GM19397 (cell line): ENCODE results near the gene FARP1.

Experiments used
- ATAC-seq: cut with Tn5 transposase; IDR thresholded peaks from one replicate; pipeline ENCODE4 v1.9.1; 2021; ENCODE audit warnings: mild to moderate bottlenecking, moderate library complexity; ENCODE audit not compliant: unreplicated experiment

The FARP1 gene

DNA sequence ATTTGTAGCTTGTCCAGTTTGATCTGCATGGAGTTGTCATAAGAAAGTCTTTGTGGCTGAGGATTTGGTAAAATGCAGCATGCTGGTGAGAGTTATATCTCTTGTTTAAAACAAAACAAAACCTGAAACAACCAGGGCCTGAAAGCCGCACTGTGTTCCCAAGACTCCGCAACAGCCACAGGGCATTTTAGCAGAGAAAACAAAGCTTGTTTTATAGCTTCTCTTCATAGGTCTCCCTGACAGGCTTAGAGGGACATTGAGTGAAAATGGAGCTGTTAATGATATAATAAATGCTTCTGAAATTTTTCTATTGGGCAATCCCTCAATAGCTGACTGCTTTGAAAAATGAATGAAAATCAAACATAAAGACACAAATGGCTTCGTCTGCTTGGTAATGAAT lies 182.8 kb downstream of the FARP1 start:
- ATAC-seq = no peak

DNA sequence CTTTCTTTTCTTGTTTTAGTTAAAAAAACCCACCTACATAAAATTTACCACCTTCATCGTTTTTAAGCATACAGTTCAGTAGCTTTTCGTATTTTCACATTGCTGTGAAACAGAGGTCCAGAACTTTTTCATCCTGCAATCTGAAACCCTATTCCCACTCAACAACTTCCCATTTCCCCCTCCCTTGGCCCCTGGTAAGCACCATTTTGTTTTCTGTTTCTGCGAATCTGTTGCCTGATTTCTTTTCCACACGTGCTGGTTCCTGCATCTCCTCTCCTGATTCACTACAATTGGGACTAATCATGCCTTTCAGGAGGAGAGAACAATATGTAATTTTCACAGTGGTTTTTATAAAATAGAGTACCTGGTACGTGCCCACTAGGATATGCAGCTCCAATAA lies 183.4 kb downstream of the FARP1 start:
- no peak for ATAC-seq

DNA sequence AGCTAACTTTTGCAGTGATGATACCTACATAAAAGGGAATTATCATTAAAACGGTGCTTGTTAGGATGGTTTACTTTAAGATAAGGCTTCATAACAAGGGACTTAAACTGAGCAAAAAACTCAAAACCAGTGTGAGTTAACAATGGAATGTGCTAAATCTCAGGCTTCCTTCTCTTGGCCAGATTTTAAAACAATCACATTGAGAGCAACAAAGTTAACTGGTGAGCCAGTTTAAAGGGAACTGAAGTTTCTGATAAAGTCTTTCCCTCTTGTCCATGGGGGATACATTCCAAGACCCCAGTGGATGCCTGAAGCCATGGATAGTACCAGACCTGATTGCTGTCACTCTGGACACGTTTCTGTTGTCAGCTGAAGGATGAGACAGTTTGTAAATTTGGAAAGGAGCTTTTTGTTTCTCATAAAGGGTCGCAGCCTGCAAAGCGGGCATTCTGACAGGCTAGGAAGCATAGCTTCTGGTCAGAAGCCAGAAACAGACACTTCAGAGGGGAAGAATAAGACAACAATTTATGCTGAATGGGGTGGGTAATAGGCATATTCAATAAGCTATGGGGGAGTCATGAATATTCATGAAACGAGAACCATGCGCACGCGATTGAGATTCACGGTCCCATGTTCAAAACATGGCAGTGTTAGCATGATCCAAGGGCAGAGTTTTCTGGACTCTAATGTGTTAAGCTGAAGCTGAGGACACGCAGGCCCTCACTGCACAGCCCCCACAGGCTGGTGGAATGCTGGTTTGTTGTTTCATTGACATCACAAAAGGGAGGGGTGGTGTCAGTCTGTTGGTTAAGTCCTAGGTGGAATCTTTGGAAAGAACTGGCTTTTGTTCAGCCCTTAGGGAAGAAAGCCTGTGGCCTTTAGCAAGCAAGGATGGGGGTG lies 184.7 kb downstream of the FARP1 start:
- no peak for ATAC-seq

DNA sequence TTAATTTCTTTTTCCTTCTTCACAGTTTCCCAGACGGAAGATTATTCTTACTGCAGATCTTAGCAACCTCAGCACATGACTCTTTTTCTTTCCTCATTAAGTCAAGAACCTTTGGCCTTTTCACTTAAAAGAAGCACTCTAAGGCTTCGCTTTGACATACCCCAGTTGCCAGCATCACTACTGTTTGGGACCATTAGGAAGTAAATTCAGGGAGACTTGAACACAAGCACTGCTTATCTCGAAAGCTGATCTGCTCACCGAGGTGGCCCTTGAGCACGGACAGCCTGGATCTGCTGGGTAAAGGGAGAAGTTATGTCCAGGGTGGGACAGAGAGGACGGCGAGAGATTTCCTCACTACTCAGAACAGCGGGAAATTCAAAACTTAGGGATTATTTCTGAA lies 185.6 kb downstream of the FARP1 start:
- ATAC-seq = no peak

DNA sequence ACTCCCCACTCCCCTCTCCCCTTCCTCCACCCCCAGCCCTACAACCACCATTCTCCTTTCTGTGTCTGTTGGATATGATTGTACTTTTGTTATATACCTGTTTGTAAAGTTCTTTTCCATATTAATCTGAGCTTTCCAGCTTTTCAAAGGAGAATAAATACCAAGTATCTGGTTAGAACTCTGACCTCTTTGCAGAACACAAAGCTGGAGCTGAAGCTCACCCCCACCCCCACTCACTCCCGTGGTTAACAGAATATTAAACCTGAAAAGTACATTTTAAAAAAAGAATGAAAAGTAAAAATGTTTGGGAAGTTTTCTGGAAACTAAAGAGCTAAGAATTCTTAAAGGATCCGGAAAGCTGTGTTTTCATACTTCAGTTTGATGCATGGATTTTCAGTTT lies 189.3 kb downstream of the FARP1 start:
- no peak for ATAC-seq

DNA sequence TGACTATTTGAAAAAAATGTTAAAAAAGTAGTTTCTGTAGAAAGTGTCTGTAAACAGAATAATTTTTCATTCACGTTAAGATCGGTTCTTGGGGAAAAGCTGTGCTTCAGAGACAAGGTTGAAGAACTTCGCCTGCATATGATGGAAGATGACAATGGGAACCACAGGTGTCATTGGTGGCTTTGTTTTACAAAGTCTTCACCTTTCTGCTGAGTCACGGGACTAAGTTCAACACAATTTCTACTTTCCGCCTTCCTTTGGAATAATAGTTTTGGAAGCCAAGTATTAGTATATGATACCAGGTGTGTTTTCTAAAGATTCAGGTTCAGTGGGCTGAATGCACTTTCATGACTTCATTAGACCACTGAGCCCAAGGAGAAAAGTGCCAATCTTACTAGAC lies 189.8 kb downstream of the FARP1 start:
- ATAC-seq = no peak

DNA sequence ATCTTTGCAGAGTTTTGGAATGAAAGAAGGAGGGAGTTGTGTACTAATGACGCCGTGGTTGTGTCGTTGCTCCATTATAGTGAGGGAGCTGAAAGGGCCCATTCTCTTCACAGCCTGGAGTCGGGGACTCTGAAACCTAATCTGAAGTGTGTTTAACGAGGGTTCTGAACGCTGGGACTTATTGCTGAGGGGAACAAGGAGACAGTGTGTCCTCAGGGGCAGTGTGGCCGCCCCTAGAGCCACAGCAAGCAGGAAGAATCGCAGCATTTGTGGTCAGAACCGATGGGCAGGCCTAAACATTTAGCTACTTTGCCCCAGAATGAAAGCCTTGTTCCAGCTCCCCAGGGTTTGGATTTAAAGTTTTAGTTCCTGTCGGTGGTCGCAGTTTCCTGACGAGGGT lies 190.6 kb downstream of the FARP1 start:
- ATAC-seq = no peak

DNA sequence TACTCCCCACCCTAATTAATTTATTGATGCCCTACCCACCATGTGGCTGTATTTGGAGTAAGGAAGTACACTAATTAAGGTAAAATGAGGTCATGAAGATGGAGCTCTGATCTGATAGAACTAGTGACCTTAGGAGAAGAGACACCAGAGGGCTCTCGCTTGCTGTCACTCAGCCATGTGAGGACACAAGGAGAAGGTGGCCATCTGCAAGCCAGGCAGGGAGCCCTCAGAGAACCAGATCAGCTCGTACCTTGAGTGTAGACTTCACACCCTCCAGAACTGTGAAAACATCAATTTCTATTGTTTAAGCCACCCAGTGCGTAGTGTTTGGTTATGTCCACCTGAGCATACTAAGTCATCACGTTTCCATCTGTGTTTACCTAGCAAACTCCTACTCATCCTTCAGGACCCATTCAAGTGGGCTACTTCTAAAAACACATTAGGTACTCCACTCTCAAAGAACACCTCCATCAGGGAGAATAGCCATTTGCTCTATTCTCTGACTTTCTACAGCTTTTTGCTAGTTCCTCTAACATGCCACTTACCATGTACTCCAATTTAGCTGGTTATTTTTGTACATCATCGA lies 191.8 kb downstream of the FARP1 start:
- no peak for ATAC-seq

DNA sequence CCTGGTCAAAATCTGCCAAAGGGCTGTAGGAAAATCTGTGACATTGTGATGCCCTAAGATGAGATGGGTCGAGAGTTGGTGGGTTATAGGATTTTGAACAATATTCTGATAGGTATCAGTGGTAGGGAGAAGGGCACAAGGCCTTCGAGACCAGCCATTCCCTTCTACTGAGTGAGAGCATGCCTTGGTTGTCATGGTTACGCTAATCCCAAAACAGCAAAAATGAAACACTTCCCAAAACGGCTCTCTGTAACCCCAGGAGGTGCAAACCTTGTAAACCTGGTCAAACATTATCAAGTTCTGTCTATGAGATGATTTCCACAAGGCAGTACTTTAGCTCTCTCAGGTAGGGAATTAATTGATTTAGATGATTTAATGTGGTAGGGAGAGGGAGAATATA lies 192.8 kb downstream of the FARP1 start:
- ATAC-seq = no peak

DNA sequence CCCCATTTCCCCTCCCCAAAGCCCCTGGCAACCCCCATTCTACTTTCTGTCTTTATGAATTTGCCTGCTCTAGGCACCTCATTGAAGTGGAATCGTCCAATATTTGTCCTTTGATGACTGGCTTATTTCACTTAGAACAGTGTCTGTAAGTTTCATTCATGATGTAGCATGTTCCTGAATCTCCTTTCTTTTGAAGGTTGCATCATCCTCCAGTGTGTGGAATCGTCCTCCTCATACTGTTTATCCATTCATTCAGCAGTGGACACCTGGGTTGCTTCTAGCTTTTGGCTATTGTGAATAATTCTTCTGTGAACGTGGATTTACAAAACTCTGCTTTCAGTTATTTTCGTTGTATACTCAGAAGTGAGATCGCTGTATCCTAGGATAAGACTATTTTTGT lies 195.4 kb downstream of the FARP1 start:
- ATAC-seq = no peak

DNA sequence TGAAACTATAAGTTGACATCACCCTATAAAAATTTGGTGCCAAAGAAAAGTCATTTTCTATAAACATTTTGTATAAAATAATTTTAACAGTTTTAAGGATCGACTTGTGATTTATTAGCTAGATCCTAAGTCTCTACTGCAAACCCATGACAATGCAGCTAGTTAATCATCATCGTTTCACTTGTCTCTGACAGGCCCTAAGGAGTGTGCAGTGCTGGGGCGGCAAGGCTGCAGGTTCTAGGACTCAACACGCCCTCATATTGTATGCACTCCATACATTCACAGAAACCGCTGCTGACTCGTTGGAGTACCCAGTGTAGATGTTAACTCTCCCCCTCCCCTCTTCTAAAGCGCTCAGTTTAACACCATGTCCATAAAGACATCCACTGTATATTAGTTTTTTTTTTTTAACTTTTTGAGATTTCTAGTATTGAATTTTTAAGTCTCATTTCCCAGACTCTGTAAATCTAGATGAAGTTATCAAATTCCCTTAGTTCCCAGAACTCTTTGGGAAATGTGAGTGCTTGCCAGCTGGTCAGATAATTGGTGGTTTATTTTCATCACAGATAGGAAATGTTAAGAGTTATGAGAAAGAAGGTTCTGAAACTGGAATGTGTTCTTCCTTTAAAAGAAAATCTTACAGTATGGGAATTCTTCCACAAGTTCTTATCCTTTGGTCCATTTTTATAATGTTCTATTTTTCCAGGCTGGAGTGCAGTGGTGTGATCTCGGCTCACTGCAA lies 197.0 kb downstream of the FARP1 start:
- no peak for ATAC-seq

DNA sequence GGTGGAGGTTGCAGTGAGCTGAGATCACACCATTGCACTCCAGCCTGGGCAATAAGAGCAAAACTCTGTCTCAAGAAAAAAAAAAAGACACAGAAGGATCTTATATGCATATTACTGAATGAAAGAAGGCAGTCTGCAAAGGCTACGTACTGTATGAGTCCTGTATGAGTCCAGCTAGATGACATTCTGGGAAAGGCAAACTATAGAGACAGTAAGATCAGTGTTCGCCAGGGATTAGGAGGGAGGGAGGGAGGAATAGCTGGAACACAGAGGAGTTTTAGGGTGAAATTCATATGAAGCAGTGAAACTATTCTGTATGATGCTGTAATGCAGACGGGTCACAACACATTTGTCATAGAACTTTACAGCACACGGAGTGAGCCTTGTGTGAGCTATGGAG lies 200.1 kb downstream of the FARP1 start:
- no peak for ATAC-seq

DNA sequence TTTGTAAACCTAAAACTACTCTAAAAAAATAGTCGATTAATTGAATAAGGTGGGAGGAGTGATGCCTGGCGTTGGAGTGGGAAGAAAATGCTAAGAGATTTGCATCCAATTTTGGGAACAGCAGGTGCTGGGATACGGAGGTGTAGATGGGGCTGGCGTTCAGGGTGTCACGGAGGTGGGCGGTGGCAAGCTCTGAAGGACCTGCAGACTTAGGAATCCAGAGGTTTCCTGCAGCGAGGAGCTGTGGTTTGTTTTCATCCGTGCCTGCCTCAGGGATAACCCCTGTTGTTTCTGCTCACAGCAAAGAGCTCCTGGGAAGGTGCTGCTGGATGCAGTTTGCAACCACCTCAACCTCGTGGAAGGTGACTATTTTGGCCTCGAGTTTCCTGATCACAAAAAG lies 200.6 kb downstream of the FARP1 start:
- no peak for ATAC-seq

DNA sequence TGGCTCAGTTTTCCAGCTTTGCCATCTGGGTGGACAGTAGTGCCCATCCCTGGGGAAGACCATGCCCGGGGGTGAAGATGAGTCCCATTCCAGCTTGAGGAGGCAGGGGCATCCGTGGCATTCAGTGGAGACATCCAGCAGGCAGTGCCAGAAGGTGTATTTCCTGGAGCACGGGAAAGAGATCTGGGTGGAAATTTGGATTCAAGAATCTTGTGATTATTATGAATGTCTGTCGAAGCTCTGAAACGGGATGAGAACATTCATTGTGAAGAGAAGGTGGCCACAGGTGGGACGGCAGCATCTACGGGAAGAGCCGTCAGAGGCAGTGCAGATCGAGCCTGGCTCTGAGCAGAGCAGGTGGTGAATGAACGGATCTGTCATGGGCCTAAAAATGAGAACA lies 201.5 kb downstream of the FARP1 start:
- ATAC-seq = no peak

DNA sequence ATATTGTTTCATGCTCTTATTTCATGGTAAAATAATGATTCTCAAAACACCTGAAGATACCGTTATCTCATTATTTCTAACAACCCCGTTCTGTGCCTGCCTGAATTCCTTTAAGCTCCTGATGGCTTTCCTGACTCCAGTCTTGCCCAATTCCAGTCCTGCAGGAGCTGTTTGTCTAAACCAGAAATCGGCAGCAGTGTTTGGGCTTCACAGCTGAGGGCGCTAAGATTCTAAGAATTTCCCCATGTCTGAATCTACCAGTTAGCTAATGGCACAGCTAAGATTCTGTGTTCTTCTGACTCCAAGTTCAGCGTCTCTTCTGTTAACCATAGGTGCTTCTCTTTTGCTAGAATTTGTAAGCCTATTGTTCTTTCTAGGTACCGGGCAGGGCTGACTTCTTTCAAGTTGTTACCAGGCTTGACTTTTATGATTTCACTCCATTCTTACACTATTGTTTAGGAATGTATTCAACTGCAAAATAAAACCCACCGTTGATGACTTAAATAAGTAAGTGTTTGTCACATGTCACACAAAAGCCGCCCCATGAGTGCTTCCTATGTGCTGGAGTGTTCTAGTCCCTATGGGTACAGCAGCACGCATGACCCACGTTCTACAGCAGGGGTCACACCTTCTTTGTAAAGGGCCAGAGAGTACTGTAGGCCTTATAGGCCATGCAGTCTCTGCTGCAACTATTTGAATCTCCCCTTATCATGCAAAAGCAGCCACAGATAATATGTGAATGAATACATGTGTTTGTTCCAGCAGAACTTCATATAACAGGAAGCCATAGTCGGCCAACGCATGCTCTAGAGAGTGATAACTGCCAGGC lies 202.4 kb downstream of the FARP1 start:
- ATAC-seq = no peak

DNA sequence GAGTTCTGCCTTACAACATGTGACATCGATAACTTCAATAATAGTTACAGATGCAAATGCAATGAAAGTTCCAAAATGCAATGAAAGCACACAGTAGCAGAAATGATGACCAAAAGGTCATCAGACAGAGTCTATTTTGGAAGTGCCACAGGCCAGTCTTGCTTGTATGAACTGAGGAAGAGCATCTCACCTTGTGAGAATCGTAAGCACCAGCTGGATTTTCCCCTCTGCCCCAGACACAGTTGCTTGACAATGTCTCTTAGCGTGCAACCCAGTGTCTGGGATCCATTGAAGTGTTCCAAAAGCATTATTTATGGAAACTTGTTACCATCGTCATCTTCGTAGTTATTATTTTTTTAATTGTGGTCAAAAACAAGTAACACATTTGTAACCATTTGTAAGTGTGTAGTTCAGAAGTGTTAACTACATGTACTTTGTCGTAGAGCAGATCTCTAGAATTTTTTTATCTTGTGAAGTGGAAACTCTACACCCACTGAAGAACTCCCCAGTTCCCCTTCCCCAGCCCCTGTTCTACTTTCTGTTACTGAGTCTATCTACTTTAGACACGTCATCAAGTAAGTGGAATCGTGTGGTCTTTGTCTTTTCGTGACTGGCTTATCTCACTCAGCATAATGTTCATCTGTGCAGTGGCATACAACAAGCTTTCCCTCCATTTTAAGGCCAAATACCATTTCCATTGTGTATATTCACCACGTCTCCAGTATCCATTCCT lies 204.2 kb downstream of the FARP1 start:
- no peak for ATAC-seq

DNA sequence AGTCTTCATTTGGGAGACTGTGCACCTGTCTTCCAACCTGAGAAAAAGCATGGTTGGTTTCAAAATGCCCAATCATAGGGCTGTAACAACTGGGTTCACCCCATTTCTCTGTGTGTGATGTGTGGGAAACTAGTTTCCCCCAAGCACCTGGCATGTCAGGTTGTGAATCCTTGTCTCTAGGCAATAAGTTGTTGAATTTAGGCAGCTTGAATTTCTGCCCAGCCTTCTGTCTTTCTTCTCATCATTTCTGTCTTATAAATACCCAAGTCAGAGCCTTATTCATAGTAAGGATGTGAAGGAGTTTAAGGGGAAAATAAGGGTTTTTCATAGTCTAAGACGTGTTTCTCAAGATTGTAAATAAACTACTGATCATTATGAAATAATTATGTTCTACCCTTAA lies 204.9 kb downstream of the FARP1 start:
- no peak for ATAC-seq

DNA sequence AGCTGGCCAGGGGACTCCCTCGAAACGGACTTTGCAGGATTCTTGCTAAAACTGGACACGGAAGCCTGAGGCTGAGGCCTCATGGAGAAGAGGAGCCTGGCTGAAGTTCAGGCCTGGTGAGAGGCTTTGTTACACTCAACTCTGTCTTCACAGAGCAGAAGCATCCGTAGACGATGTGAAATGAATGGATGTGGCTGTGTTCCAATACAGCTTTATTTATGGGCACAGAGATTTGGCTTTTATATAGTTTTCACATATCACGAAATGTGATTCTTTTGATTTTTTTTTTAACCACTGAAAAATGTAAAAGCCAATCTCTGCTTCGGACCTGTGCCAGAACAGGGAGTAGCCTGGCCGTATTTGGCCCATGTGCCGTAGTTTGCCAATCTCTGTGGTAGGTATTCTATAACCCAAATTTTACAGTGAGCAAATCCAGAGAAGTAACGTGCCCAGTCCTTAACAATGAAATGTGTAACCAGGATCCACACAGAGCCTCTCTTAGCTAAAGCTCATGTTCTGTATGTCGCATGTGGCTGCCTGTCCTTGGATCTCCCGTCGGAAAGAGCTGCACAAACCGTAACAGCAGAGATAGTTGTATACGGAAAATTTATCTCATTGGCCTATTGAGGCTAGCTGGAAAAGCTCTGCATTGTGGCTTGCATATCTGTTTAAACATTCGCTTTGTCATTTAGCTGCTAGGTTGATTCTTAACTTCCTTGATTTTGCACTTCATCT lies 205.7 kb downstream of the FARP1 start:
- ATAC-seq = no peak

DNA sequence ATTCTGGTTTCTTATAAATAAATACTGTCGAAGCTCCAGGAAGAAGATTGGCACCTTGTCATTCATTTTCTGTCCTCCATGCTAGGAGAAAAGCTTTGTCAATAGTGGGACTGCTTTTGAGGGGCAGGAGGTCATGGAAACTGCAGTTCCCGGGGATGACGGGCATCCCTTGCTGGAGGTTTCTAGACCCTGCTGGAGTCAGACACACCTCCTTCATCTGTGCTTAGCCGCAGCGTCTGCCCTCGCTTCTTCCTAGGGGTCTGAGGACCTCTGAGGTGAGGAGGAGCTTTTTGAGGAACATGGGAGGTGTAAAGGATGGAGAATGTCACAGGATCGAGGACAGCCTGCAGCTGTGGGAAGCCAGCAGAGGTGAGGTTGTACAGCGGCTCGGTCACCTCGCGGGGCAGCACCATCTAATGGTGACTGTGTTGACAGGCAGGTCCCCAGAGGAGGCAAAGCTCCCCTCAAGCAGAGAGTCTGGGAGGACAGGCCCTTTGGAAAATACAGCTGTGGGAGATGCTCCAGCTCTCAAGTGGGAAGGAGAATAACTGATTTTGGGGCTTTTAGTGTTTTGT lies 206.9 kb downstream of the FARP1 start:
- no peak for ATAC-seq
